D721Med (cell line): ENCODE results near the gene ADAM23.

Experiments
- DNase-seq: peaks from one replicate; pipeline ENCODE4 v3.0.0; 2011; ENCODE audit warnings: low spot score; ENCODE audit not compliant: insufficient read length
- FAIRE-seq: peaks from 2 replicates; lab custom pipeline; 2011; peaks lifted over from hg19 to GRCh38; lab: Jason Lieb, UNC
- CTCF ChIP-seq: IDR thresholded peaks from 2 replicates; pipeline ENCODE4 v1.5.1; 2012; ENCODE audit warnings: mild to moderate bottlenecking, control low read depth; ENCODE audit not compliant: insufficient read depth; ENCODE audit errors: missing control alignments

The ADAM23 gene

GRCh38 chr2:206462240-206462854 is 19.0 kb downstream of the ADAM23 start:
- no peak for DNase-seq
- FAIRE-seq = no peak
- no peak for TF ChIP-seq CTCF

- no peak for TF ChIP-seq CTCF
- DNase-seq = no peak
- FAIRE-seq = no peak
These were observed 20.4 kb downstream of the ADAM23 start for GRCh38 chr2:206463685-206464084.

GRCh38 chr2:206464597-206464996 is 21.3 kb downstream of the ADAM23 start:
- FAIRE-seq (no peak), DNase-seq (no peak)
- no peak for TF ChIP-seq CTCF

GRCh38 chr2:206471524-206472062 is 28.3 kb downstream of the ADAM23 start:
- FAIRE-seq (no peak), DNase-seq (no peak)
- no peak for TF ChIP-seq CTCF

- no peak for DNase-seq
- TF ChIP-seq CTCF = no peak
- no peak for FAIRE-seq
These were observed 28.8 kb downstream of the ADAM23 start for GRCh38 chr2:206472094-206472493.

- no peak for TF ChIP-seq CTCF
- no peak for FAIRE-seq
- no peak for DNase-seq
These were observed 30.8 kb downstream of the ADAM23 start for GRCh38 chr2:206474099-206474498.

- DNase-seq = no peak
- no peak for TF ChIP-seq CTCF
- FAIRE-seq = no peak
These were observed 34.0 kb downstream of the ADAM23 start for GRCh38 chr2:206477296-206477695.
